Measurements from ENCODE around the gene ZDHHC4.
"Not testable (repeated sequence)": the region's sequence is repeated elsewhere in the genome, so short reads cannot be mapped to it uniquely, and the experiment has no call there.

ZDHHC4 gene

GRCh38 chr7:6630007-6630849, 53.0 kb downstream of the ZDHHC4 start:
- DNase-seq, result no peak
- Histone ChIP-seq H3K9me3 (ENCODE audit: insufficient read depth, low read length, severe bottlenecking) (no peaks in the 10 kb centered on the region), H3K4me2 (ENCODE audit: insufficient read depth, low read length) (no peak overlapping the region), H2AFZ (ENCODE audit: low read depth, low read length) (no peak overlapping the region), H3K4me3 (ENCODE audit: low read depth in 1 of 2, low read length in 2 of 2) (no peak overlapping the region), H3K36me3 (ENCODE audit: insufficient read depth, low read length) (no peaks in the 10 kb centered on the region), H3K27ac (ENCODE audit: low read length) (no peak overlapping the region), H3K79me2 (ENCODE audit: insufficient read depth, low read length) (no peaks in the 10 kb centered on the region), H3K9ac (ENCODE audit: low read depth, low read length) (no peak overlapping the region), H3K4me1 (ENCODE audit: insufficient read depth, low read length) (0 out of 2 replicates have a peak, but pooled peaks cover under 1% of the 10 kb centered on the region), H4K20me1 (ENCODE audit: insufficient read depth, low read length) (no peaks in the 10 kb centered on the region), H3K27me3 (ENCODE audit: insufficient read depth, low read length, poor library complexity) (no peaks in the 10 kb centered on the region)
- TF ChIP-seq CTCF (IDR thresholded peaks at IDR 0.05; ENCODE audit: borderline replicate concordance, extremely low read depth, low read length, poor library complexity, severe bottlenecking) (no peak), EZH2 (IDR thresholded peaks at IDR 0.05; ENCODE audit: borderline replicate concordance, low read depth, low read length, severe bottlenecking) (no peak)
- ATAC-seq (ENCODE audit: insufficient read depth, low read depth), result no peak

GRCh38 chr7:6631605-6632004, 54.4 kb downstream of the ZDHHC4 start:
- no peaks in the 10 kb centered on the region for H3K36me3 ChIP-seq (ENCODE audit: insufficient read depth, low read length)
- H3K79me2 ChIP-seq (ENCODE audit: insufficient read depth, low read length), result no peaks in the 10 kb centered on the region
- H4K20me1 ChIP-seq (ENCODE audit: insufficient read depth, low read length), result no peaks in the 10 kb centered on the region
- no peak for DNase-seq
- no peak overlapping the region for H3K4me2 ChIP-seq (ENCODE audit: insufficient read depth, low read length)
- peaks cover 7% of the 10 kb centered on the region for H3K4me1 ChIP-seq (ENCODE audit: insufficient read depth, low read length)
- no peaks in the 10 kb centered on the region for H3K27me3 ChIP-seq (ENCODE audit: insufficient read depth, low read length, poor library complexity)
- no peak overlapping the region for H2AFZ ChIP-seq (ENCODE audit: low read depth, low read length)
- H3K9ac ChIP-seq (ENCODE audit: low read depth, low read length), result no peak overlapping the region
- H3K27ac ChIP-seq (ENCODE audit: low read length), result no peak overlapping the region
- TF ChIP-seq CTCF (IDR thresholded peaks at IDR 0.05; ENCODE audit: borderline replicate concordance, extremely low read depth, low read length, poor library complexity, severe bottlenecking) (no peak), EZH2 (IDR thresholded peaks at IDR 0.05; ENCODE audit: borderline replicate concordance, low read depth, low read length, severe bottlenecking) (no peak)
- ATAC-seq (ENCODE audit: insufficient read depth, low read depth), result no peak
- H3K9me3 ChIP-seq (ENCODE audit: insufficient read depth, low read length, severe bottlenecking), result no peaks in the 10 kb centered on the region
- no peak overlapping the region for H3K4me3 ChIP-seq (ENCODE audit: low read depth in 1 of 2, low read length in 2 of 2)

- ATAC-seq (ENCODE audit: insufficient read depth, low read depth) (no peak), DNase-seq (no peak)
- Histone ChIP-seq H4K20me1 (ENCODE audit: insufficient read depth, low read length) (peaks cover 11% of the 10 kb centered on the region; the same call in 1 of the 2 replicates), H3K79me2 (ENCODE audit: insufficient read depth, low read length) (peaks cover 21% of the 10 kb centered on the region), H3K36me3 (ENCODE audit: insufficient read depth, low read length) (peaks cover 5% of the 10 kb centered on the region), H3K4me2 (ENCODE audit: insufficient read depth, low read length) (no peak overlapping the region), H3K27ac (ENCODE audit: low read length) (no peak overlapping the region), H2AFZ (ENCODE audit: low read depth, low read length) (no peak overlapping the region), H3K9me3 (ENCODE audit: insufficient read depth, low read length, severe bottlenecking) (no peaks in the 10 kb centered on the region), H3K9ac (ENCODE audit: low read depth, low read length) (no peak overlapping the region), H3K4me3 (ENCODE audit: low read depth in 1 of 2, low read length in 2 of 2) (no peak overlapping the region), H3K27me3 (ENCODE audit: insufficient read depth, low read length, poor library complexity) (no peaks in the 10 kb centered on the region), H3K4me1 (ENCODE audit: insufficient read depth, low read length) (peaks cover 24% of the 10 kb centered on the region)
- TF ChIP-seq EZH2 (IDR thresholded peaks at IDR 0.05; ENCODE audit: borderline replicate concordance, low read depth, low read length, severe bottlenecking), result no peak
- TF ChIP-seq CTCF (IDR thresholded peaks at IDR 0.05; ENCODE audit: borderline replicate concordance, extremely low read depth, low read length, poor library complexity, severe bottlenecking), result no peak
Measured at GRCh38 chr7:6634021-6634420, 56.8 kb downstream of the ZDHHC4 start.

- not testable (repeated sequence) for H3K4me2 ChIP-seq (ENCODE audit: insufficient read depth, low read length); H3K9ac ChIP-seq (ENCODE audit: low read depth, low read length); DNase-seq
Measured at GRCh38 chr7:6634971-6635370, 57.7 kb downstream of the ZDHHC4 start.

More at GRCh38 chr7:6634971-6635370, 57.7 kb downstream of the ZDHHC4 start:
- not testable (repeated sequence) for H3K4me3 ChIP-seq (ENCODE audit: low read depth in 1 of 2, low read length in 2 of 2); ATAC-seq (ENCODE audit: insufficient read depth, low read depth); H3K9me3 ChIP-seq (ENCODE audit: insufficient read depth, low read length, severe bottlenecking); H2AFZ ChIP-seq (ENCODE audit: low read depth, low read length); H3K27me3 ChIP-seq (ENCODE audit: insufficient read depth, low read length, poor library complexity); H3K27ac ChIP-seq (ENCODE audit: low read length)
- Histone ChIP-seq H4K20me1 (ENCODE audit: insufficient read depth, low read length) (peaks cover 18% of the 10 kb centered on the region), H3K36me3 (ENCODE audit: insufficient read depth, low read length) (peaks cover 15% of the 10 kb centered on the region), H3K4me1 (ENCODE audit: insufficient read depth, low read length) (peaks cover 33% of the 10 kb centered on the region), H3K79me2 (ENCODE audit: insufficient read depth, low read length) (peaks cover 30% of the 10 kb centered on the region)

Measured in DND-41 (cell line).